Left lung (tissue), 10 donors: ENCODE results near the gene IL21R. TPM values are rescaled to one million over a fixed set of nuclear protein-coding genes. Genes with fewer than 3 reads are reported as not detected.
A peak's percentile ranks its signal among the peaks of the same experiment; 100 is the strongest.

Experiments used
- ATAC-seq: fragments of 200-7000 bp; cut with Tn5 transposase; one replicate; pipeline ENCODE4 v1.9.1; 2020; ENCODE audit warnings: moderate library complexity
- DNase-seq, 4 donors: peaks; one replicate each; pipeline ENCODE4 v3.0.0-alpha.2; 2013 to 2020
- H3K27ac ChIP-seq, 2 donors: fragments of 200-600 bp; sonication (generic) in 1 of 2; one replicate each; pipeline versions ENCODE4 v1.5.0 to v1.8.0; 2020 to 2021
- H3K27me3 ChIP-seq, 2 donors: fragments of 200-600 bp; sonication (generic) in 1 of 2; one replicate each; pipeline versions ENCODE4 v1.5.0 to v1.8.0; 2020 to 2021
- H3K36me3 ChIP-seq, 2 donors: fragments of 200-600 bp; sonication (generic) in 1 of 2; one replicate each; pipeline versions ENCODE4 v1.5.0 to v1.8.0; 2020 to 2021
- H3K4me1 ChIP-seq, 2 donors: fragments of 200-600 bp; one replicate each; pipeline ENCODE4 v1.8.0; 2021
- H3K4me3 ChIP-seq, 2 donors: fragments of 200-600 bp; sonication (generic) in 1 of 2; one replicate each; pipeline versions ENCODE4 v1.5.0 to v1.8.0; 2020 to 2021; ENCODE audit warnings: mild to moderate bottlenecking in 1 of 2
- H3K9me3 ChIP-seq, 2 donors: fragments of 200-600 bp; sonication (generic) in 1 of 2; one replicate each; pipeline versions ENCODE4 v1.5.0 to v1.8.0; 2020 to 2021
- CTCF ChIP-seq, 2 donors: fragments of 200-600 bp; sonication (generic) in 1 of 2; IDR thresholded peaks; one replicate each; pipeline versions ENCODE4 v1.5.0 to v1.8.0; 2021; ENCODE audit warnings: antibody characterized with exemption in 2 of 2
- intact Hi-C, 2 donors: fragments of 100-400 bp; cut with DNase I; formaldehyde crosslinking; loops; one replicate each; pipeline versions ENCODE4 v1.11.2 to v1.14.2; 2022
- polyA plus RNA-seq, 6 donors: library from polyadenylated mRNA; unstranded; fragments of 120-200 nt; gene quantifications; one replicate each; pipeline ENCODE4 v1.2.1, GENCODE V29; 2013; ENCODE audit not compliant: insufficient read length in 6 of 6
- total RNA-seq, 2 donors: library from RNA; stranded (reverse); fragmentation: NEBNext Ultra II Directional; extraction: Animal tissue kit (Norgen Biotek cat#: 25700); gene quantifications; one replicate each; pipeline ENCODE4 v1.2.1, GENCODE V29; 2021
- donor health status: DM: no; HTN: yes; CAD: no.
- donor health status: DM: no; HTN: no; CAD: no.

The IL21R gene
- total and polyA plus RNA-seq, 8 donors, result 1.2 to 4.3 (median 3.9) TPM

- DNase-seq (peak in 2 of 4 donors; percentile 86 to 89), ATAC-seq (peak; percentile 42)
- TF ChIP-seq CTCF (IDR thresholded peaks at IDR 0.05), result no peak
- Histone ChIP-seq H3K27me3 (no peaks in the 10 kb centered on the region), H3K36me3 (peaks cover 0 to 100% of the 10 kb centered on the region in 2 donors), H3K27ac (no peak overlapping the region), H3K4me1 (peaks cover 0 to 3% of the 10 kb centered on the region in 2 donors), H3K4me3 (no peak overlapping the region), H3K9me3 (no peaks in the 10 kb centered on the region)
- intact Hi-C loops, result no loop called here
Measured at GRCh38 chr16:27498031-27498825, 96.3 kb downstream of the IL21R start.

GRCh38 chr16:27498916-27499658 is 97.1 kb downstream of the IL21R start:
- no peak for TF ChIP-seq CTCF (IDR thresholded peaks at IDR 0.05)
- peaks cover 0 to 3% of the 10 kb centered on the region in 2 donors for H3K4me1 ChIP-seq
- no peak for DNase-seq
- ATAC-seq, result no peak
- intact Hi-C loops, result no loop called here
- H3K9me3 ChIP-seq, result no peaks in the 10 kb centered on the region
- peaks cover 0 to 100% of the 10 kb centered on the region in 2 donors for H3K36me3 ChIP-seq
- no peaks in the 10 kb centered on the region for H3K27me3 ChIP-seq
- no peak overlapping the region for H3K27ac ChIP-seq
- H3K4me3 ChIP-seq, result no peak overlapping the region

- Histone ChIP-seq H3K36me3 (peaks cover 0 to 100% of the 10 kb centered on the region in 2 donors), H3K27me3 (no peaks in the 10 kb centered on the region), H3K9me3 (no peaks in the 10 kb centered on the region), H3K27ac (no peak overlapping the region), H3K4me1 (peaks cover 0 to 3% of the 10 kb centered on the region in 2 donors), H3K4me3 (no peak overlapping the region)
- intact Hi-C loops, result no loop called here
- no peak for TF ChIP-seq CTCF (IDR thresholded peaks at IDR 0.05)
- ATAC-seq (no peak), DNase-seq (no peak)
Measured at GRCh38 chr16:27499659-27500055, 97.7 kb downstream of the IL21R start.

GRCh38 chr16:27500801-27501200 is 98.8 kb downstream of the IL21R start:
- Histone ChIP-seq H3K4me3 (no peak overlapping the region), H3K36me3 (peaks cover 0 to 100% of the 10 kb centered on the region in 2 donors), H3K27ac (no peak overlapping the region), H3K9me3 (no peaks in the 10 kb centered on the region), H3K27me3 (no peaks in the 10 kb centered on the region), H3K4me1 (peaks cover 0 to under 1% of the 10 kb centered on the region in 2 donors)
- intact Hi-C loops, result no loop called here
- ATAC-seq (no peak), DNase-seq (no peak)
- no peak for TF ChIP-seq CTCF (IDR thresholded peaks at IDR 0.05)

Other genes with a start within 250 kb of the IL21R start
- gene KDM8, start 198.6 kb upstream of the IL21R start, total RNA-seq, result 1 to 10 TPM; 5.2 to 7.6 TPM
- gene KDM8, start 198.6 kb upstream of the IL21R start, polyA plus RNA-seq, result 1 to 10 TPM; 8.0 to 9.9 (median 9.2) TPM
- 10 to 100 TPM; 48.6 to 52.7 TPM for gene NSMCE1, start 133.4 kb upstream of the IL21R start, total RNA-seq
- 10 to 100 TPM; 61.5 to 71.7 (median 67.0) TPM for gene NSMCE1, start 133.4 kb upstream of the IL21R start, polyA plus RNA-seq
- gene IL4R, start 88.2 kb upstream of the IL21R start, total RNA-seq, result 100 to 1,000 TPM in 1 of 2 donors, 10 to 100 TPM in 1; 80.3 to 133 TPM
- 10 to 100 TPM; 29.4 to 44.2 (median 35.3) TPM for gene IL4R, start 88.2 kb upstream of the IL21R start, polyA plus RNA-seq
- 10 to 100 TPM; 61.5 to 63.4 TPM for gene GTF3C1, start 147.7 kb downstream of the IL21R start, total RNA-seq
- 100 to 1,000 TPM in 2 of 6 donors, 10 to 100 TPM in 4; 93.0 to 111 (median 98.9) TPM for gene GTF3C1, start 147.7 kb downstream of the IL21R start, polyA plus RNA-seq
- 10 to 100 TPM; 23.4 to 29.2 TPM for gene KATNIP, start 148.0 kb downstream of the IL21R start, total RNA-seq
- 10 to 100 TPM; 18.1 to 21.8 (median 21.1) TPM for gene KATNIP, start 148.0 kb downstream of the IL21R start, polyA plus RNA-seq